Activated CD8-positive, alpha-beta memory T cell treated with anti-CD3 and anti-CD28 coated beads, Interleukin-2, amount 50 U/mL, for 48 hours (primary cell): Measurements from ENCODE around the gene SCAP.
"Not testable (repeated sequence)": the region's sequence is repeated elsewhere in the genome, so short reads cannot be mapped to it uniquely, and the experiment has no call there.

Experiments
- DNase-seq: peaks from one replicate; pipeline ENCODE4 v3.0.0-alpha.2; 2020

The SCAP gene

DNA sequence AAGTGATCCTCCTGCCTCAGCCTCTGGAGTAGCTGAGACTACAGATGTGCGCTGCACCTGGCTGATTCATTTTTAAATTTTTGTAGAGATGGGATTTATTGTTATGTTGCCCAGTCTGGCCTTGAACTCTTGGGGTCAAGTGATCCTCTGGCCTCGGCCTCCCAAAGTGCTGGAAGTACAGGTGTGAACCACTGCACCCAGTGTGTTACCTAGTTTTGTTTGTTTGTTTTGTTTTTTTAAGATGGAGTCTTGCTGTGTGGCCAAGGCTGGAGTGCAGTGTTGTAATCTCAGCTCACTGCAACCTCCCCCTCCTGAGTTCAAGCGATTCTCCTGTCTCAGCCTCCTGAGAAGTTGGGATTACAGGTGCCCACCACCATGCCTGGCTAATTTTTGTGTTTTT is 82.8 kb downstream of the SCAP start:
- DNase-seq, result no peak

DNA sequence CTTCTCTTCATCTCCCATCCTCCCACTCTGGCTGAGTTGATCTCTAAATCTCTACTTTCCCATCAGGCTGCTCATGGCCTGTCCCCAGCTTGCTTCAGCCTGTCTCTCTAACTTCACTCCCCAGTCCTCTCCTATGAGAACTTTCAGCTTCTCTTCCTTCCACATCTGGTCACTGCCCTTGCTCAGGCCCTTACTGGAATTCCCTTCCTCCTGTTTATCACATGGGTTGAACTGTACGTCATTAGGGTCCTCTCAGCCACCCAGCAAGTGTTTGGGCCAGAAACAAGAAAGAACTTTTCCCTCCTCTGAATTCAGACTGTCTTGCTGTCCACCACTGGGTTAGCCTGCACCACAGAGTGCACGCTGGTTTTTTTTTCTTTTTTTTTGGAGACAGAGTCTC is 89.9 kb downstream of the SCAP start:
- DNase-seq, result no peak

DNA sequence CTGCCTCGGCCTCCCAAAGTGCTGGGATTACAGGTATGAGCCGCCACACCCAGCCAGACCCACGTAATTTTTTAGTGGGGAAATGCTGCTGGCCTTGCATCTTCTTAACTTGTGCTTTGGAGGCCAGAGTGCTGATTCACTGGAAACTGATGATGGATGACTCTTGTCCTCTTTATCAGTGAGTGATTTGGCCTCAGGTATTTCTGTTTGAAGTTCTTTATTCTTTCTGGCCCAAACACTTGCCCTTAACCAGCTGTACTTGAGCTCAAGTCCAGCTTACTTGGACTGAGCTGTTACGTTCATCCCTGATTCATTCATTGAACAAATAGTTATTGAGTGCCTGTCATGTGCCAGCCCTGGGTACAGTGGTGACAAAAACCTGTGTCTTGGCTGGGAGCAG is 90.7 kb downstream of the SCAP start:
- no peak for DNase-seq

DNA sequence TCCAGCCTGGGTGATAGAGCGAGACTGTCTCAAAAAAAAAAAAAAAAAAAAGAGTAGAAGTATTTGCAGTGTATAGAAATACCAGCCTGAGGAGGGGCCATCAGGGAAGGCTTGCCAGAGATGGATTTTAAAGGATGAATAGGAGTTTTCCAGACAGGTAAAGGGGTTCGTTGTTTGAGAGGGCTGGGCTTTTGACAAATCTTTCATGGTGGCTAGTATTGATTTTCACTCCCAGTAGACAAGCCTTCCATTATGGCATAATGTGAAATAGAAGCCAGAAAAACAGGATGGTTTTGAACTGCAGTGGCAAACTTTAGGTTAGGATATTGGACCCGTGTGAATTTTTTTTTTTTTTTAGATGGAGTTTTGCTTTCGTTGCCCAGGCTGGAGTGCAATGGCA is 91.3 kb downstream of the SCAP start:
- no peak for DNase-seq

DNA sequence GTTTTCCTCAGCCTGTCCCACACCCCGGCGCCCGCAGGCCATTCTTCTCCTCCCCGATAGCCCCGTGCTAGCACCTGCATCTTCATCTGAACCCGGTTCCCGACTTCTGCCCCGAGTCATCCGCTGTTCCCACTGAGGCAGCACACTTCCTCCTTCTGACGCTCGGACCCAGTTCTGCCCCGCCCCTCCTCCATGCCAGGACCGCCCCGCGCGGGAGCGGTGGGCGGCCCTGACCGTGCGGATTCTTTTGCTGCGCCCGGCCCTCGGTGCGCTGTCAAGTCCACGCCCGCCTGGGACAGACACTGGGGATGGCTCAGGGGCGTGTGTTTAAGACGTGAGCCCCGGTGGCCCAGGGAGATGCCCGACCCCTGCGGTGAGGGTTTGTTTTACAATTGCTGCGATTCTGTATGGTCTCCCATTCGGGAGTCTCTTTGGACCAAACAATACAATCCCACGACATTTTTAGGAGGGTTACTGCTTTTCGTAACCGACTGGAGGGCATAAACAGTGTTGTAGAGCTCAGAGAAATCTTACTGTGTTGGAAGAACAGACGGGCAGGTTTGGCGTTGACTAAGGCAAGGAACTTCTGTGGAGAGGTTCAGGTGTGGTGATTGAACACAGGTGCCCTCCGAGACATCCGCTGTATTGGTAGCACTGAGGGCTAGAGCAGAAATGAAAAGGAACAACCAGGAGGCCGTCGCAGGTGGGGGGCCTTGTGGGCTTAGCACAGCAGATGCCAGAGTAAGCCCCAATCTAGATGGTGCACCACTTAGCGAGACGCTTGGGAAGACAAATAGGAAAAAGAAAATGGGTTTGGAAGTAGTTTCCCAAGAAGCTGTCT is 94.2 kb downstream of the SCAP start:
- peak; percentile 89 for DNase-seq

DNA sequence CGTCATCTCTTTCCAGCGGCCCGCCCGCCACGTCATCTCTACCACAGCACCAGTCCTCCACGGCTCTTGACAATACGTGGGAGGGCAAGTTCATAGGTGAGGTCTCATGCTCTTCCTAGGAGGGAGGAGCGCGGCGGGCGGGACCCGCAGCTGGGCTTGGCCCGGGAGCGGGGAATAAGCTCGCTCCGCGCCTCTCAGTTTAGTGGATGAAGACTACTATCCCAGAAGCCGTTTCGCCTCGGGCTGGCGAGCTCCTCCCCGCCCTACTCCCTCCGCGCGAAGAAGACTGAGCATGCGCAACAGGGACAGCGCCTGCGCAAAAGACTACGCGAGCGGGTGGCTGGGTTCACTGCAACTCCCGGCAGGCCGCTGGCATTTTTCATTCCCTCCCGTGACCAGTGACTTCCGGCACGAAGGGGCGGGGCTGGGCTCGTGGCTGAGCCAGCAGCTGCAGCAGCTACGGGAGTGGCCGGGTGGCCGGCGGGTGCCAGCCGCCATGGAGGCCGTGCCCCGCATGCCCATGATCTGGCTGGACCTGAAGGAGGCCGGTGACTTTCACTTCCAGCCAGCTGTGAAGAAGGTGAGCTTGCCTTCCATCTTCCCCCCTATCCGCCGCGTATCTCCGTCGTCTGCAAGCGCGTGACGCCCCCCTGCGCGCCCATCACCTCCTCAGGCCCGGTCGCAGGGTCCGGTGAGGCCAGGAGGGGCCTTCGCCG is 95.0 kb downstream of the SCAP start, which contains the start of gene PTPN23:
PTPN23 (plus strand) TSS at position 421 of the 716 bp plus-strand sequence; CDS start at position 497, 76 bp downstream.
- DNase-seq, result peak; percentile 99

DNA sequence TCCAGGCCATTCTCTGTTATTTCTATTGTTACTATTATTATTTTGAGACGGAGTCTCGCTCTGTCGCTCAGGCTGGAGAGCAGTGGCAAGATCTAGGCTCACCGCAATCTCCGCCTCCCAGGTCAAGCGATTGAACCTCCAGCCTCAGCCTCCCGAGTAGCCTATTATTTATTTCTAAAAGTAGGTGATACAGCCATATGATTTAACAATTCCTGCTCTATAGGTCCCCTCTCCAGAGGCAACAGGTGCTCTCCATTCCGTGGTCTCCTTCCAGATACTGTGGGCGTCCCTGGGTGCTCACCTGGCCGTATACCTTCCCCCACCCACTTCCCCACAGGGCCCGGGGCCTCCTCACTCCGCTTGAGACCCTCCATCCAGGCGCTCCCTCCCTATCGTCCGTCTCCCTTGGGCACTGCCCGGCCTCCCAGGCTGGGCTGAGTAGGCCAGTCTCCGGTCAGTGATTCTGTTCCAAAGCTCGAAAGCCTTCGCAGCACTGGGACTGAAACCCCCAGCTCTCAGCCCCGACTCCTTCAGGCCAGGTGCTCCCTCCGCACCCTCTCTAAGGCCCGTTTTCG is 95.6 kb downstream of the SCAP start:
- no peak for DNase-seq

DNA sequence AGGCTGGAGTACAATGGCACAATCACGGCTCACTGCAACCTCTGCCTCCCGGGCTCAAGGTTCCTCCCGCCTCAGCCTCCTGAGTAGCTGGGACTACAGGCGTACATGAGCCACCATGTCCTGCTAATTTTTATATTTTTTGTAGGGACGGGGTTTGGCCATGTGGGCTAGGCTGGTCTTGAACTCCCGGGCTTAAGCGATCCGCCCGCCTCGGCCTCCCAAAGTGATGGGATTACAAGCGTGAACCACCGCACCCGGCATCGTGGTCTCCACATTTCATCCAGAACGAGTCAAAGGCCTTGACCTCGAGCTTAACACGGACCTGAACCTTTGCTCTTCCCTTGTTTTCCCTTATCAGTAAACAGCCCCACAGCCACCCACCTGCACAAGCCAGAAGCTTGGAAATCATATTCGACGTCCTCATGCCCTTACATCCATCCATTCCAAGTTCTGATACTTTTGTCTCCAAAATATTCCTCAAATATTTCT is 96.3 kb downstream of the SCAP start:
- no peak for DNase-seq

DNA sequence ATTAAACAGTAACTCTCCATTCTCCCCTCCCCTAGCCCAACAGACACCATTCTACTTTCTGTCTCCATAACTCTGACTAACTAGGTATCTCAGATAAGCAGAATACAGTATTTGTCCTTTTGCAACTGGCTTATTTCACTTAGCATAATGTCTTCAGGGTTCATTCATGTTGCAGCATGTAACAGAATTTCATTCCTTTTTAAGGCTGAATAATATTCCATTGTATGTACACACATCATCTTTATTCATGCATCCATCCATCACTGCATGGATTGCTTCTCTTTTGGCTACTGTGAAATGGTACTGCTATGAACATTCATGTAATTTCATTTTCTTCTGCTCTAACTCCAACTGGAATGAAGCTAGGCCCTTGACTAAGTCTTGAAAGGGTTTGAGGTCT is 96.9 kb downstream of the SCAP start:
- DNase-seq, result no peak

DNA sequence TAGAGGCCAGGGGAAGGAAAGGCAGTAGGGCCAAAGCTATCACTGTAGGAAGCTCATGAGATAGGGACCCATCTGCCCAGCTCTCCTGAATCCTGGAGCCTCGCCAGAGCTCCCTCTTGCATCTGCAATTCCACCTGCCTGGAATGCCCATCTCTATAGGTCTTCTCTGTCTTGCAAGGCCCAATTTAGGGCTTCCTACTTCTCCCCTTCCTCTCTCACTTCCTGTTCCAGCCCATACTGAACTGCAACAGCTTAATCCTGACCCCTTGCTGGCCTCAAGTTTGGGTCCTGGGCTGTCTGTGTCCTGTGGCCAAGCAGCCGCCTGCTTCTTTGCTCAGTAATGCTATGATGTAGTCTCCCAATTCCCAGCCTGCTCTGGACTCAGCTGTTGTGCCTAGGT is 98.6 kb downstream of the SCAP start:
- DNase-seq, result no peak

DNA sequence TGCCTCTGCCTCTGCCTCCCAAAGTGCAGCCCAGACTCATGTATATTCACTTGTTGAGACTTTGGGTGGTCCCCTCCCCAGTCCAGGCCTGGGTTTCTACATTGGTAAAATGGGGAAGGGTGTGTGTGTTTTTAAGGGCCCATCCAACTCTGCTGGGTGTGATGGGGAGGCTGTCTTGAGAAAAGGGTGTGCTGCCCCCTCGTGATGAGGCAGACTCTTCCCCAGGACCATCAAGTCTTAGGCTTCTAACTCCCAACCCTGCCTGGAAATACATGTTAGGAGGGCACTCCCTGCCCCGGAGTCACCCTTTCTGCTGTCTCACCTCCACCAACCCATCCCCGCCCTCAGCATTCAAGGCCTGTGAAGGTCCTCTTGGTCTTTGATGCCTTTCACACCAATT is 99.3 kb downstream of the SCAP start:
- DNase-seq, result no peak

DNA sequence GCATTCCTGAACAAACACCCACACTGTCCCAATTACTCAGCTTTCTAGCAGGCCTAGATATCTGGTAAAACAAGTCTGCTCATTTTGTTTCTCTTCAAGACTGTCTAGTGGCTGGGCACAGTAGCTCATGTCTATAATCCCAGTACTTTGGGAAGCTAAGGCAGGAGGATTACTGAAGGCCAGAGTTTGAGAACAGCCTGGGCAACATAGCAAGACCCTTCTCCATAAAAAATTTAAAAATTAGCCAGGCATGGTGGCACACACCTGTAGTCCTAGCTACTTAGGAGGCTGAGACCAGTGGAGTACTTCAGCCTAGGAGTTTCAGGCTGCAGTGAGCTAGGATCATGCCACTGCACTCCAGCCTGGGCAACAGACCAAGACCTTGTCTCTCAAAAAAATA is 101.2 kb downstream of the SCAP start:
- no peak for DNase-seq

DNA sequence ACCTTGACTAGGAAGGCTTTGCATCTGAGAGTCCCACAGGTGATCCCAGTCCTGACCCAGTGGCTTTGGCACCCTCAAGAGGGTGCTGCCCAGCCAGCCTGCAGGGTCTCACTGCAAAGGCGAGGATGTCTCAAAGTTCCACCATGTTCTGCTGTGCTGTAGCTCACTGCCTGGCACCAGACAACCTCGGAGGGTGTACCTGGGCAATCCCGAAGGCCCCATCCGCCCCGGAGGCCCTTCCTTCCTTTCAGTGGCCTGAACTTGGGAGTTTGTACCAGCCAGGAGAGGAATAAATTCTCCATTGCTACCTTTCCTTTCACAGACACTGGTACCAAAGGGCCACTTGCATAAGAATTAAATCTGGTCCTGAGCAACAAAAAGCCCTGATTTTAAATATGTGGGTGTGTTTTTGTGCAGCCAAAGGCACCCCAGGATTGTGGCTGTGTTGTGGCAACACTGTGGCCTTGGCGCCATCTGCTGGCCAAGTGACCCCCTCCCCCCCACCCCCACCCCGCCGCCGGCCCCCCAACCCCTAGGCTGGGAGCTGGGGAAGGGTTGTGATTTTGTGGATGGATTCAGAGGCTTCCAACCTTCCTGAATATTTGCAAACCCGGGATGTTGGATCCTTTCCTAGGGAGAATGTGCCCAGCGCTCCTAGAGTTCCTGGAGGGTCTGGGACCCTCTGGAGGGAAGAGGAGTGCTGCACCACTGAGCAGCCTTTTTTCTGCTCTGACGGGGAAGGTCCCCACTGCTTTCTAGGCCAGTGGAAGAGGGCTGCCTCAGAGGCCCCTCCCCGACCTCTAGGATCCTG is 104.6 kb downstream of the SCAP start:
- DNase-seq, result peak; percentile 67

DNA sequence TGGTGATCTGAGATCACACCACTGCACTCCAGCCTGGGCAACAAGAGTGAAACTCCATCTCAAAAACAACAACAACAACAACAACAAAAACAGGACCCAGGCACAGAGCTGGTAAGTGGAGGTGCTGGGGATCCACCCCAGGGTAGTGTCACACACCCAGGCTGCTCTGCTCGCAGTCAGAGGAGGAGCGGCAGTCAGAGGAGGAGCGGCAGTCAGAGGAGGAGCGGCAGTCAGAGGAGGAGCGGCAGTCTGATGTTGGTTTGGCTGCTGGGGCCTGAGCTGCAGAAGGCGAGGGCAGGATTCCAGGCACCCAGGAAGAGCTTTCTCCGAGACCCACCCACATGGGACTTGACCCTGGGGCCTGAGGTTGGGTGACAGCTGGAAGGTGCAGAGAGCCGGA is 105.7 kb downstream of the SCAP start:
- not testable (repeated sequence) for DNase-seq

DNA sequence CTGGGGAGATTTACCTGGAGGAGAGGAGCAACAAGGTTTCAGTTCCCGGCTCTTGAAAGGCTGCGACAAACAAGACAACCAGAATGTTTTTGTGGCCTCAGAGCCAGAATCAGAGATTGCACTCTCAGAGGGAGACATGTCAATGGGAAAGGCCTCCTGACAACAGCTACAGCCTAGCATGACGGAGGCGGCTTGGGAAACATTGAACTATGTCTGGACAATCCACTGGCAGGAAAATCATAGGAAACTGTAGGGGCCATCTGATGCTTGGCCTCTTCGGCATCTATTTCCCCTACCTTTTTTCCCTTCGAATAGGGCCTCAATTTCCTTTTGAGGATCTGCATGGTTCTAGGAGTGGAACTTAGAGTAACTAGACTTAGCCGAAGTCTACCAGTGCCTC is 108.1 kb downstream of the SCAP start:
- DNase-seq, result no peak

DNA sequence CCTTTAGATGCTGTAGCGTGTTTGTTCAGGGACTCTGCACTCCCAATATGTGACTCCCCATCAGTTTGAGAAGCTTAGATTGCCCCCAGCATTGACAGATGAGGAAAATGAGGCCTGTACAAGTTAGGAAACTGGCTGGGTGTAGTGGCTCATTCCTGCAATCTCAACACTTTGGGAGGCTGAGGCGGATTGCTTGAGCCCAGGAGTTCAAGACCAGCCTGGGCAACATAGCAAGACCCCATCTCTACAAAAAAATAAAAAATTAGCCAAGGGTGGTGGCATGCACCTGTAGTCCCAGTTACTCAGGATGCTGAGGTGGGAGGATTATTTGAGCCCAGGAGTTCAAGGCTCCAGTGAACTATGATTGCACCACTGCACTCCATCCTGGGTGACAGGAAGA is 108.9 kb downstream of the SCAP start:
- DNase-seq, result no peak

DNA sequence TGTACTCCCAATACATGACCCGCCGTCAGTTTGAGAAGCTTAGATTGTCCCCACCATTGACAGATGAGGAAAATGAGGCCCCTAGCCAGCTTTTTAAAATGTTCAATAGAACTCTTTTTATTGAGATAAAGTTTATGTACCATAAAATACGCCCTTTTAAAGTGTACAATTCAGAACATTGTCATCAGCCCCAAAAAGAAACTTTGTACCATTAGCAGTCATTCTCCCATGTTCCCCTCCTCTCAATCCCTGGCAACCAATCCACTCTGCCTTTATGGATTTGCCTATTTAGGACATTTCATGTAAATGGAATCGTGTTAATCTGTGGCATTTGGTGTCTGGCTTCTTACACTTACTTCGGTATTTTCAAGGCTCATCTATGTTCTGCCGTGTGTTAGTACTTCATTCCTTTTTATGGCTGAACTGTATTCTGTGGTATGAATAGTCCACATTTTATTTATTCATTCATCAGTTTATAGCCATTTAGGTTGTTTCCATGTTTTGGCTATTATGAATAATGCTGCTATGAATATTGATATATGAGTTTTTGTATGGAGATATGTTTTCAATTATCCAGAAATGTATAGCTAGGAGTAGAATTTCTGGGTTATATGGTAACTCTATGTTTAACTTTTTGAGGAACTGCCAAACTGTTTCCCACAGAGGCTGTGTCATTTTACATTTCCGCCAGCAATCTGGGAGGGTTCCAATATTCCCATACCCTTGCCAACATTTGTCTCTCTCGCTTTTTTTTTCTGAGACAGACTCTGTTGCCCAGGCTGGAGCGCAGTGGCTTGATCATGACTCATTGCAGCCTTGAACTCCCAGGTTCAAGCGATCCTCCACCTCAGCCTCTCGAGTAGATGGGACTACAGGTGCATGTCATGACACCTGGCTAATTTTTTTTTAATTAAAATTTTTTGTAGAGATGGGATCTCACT is 110.3 kb downstream of the SCAP start:
- no peak for DNase-seq
